ENCODE results near the gene TXLNA.
A peak's percentile ranks its signal among the peaks of the same experiment; 100 is the strongest.

The TXLNA gene

DNA sequence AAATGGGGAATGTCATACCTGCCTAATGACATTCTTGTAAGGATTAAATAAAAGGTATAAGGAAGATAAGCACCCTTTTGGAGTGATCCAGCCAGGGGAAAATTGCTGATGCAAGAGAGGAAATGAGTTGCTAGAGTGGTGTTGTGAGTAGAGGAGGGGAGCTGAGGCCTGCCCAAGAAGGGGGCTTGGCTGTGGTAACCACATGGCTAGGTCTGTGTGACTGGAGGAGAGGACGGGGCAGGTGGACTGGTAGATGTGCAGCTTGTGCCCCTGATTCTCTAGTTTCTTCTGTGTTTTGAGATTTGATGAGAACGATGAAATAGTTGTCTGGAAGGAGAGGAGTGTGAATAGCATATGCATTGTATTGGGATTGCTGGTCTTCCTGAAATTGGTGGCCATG, 6.6 kb downstream of the TXLNA start:
- DNase-seq: no peak

- no peak for DNase-seq
Observed at GRCh38 chr1:32186491-32186890, 7.0 kb downstream of the TXLNA start.

- no peak for DNase-seq
Observed at GRCh38 chr1:32187850-32188249, 8.4 kb downstream of the TXLNA start.

- DNase-seq: no peak
Observed at GRCh38 chr1:32192220-32192948, 12.9 kb downstream of the TXLNA start.

GRCh38 chr1:32194984-32195383, 15.5 kb downstream of the TXLNA start:
- DNase-seq: no peak

GRCh38 chr1:32195531-32195930, 16.1 kb downstream of the TXLNA start:
- no peak for DNase-seq

DNA sequence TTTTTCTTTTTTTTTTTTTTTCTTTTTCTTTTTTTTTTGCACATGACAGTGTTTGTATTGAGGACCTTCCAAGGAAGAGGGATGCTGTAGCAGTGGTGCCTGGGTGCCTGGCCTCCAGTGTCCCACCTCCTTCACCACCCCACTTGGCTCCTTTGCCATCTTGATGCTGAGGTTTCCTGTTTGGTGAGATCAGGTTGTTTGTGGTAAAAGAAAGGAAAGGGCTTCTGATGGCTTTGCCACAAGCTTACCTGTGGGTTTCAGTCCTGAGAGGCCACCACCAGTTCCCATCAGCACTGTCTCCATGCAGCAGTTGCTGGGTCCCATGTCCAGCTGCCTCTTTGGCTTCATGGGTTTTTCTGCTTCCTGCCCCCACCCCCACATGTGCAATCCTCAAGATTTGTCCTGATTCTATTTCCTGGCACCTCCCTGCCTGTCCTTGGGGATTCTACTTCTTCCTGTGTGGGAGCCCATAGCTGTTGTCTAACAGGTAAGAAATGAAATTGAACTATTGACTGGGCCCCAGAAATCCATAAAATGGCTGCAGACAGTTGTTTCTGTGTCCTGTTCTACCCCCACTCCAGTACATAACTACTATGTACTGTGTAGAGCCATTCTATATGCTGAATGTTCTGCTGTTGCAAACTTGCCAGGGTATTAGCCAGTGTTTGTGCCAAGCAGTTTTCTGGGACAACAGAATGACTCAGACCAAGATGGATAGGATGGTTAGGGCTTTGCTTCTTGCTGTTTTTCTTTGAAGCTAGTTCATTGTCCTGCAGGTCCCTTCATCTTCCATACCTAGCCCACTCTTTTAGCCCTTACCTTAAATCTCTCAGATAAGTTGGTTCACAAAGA, 16.7 kb downstream of the TXLNA start:
- no peak for DNase-seq

- no peak for DNase-seq
Observed at GRCh38 chr1:32197074-32197473, 17.6 kb downstream of the TXLNA start.

- DNase-seq: no peak
Observed at GRCh38 chr1:32197837-32198236, 18.4 kb downstream of the TXLNA start.

GRCh38 chr1:32198237-32199042, 19.0 kb downstream of the TXLNA start:
- DNase-seq: no peak

GRCh38 chr1:32199043-32199716, 19.7 kb downstream of the TXLNA start:
- DNase-seq: no peak

GRCh38 chr1:32199717-32200072, 20.2 kb downstream of the TXLNA start:
- DNase-seq: peak; percentile 3

GRCh38 chr1:32200226-32201010, 20.9 kb downstream of the TXLNA start, which contains the start of gene CCDC28B:
Gene CCDC28B, plus strand, starts transcription at chr1:32200595. Its CDS starts 1,341 bp downstream, at chr1:32201936.
- DNase-seq: peak; percentile 80

GRCh38 chr1:32201011-32201855, 21.8 kb downstream of the TXLNA start:
- peak; percentile 38 for DNase-seq

DNA sequence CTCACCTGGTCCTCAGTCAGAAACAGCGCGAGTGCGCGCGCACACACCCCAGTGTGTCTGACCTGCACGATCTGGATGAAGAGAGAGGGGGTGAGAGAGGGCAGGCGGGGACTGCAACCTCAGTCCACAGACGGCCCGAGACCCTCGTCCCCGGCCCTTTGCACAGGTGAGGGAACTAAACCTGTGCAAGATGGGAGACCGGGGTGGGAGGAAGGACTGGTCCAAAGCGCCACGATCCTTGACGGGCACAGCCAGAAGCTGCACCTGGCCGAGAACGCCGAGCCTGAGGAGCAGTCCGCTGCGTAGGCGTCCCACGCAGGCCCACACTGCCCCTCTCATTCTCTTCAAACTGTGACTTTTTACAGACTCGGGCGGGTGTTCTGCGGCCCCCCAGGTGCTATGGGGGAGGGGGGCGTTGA, 25.5 kb downstream of the TXLNA start:
- peak; percentile 43 for DNase-seq

DNA sequence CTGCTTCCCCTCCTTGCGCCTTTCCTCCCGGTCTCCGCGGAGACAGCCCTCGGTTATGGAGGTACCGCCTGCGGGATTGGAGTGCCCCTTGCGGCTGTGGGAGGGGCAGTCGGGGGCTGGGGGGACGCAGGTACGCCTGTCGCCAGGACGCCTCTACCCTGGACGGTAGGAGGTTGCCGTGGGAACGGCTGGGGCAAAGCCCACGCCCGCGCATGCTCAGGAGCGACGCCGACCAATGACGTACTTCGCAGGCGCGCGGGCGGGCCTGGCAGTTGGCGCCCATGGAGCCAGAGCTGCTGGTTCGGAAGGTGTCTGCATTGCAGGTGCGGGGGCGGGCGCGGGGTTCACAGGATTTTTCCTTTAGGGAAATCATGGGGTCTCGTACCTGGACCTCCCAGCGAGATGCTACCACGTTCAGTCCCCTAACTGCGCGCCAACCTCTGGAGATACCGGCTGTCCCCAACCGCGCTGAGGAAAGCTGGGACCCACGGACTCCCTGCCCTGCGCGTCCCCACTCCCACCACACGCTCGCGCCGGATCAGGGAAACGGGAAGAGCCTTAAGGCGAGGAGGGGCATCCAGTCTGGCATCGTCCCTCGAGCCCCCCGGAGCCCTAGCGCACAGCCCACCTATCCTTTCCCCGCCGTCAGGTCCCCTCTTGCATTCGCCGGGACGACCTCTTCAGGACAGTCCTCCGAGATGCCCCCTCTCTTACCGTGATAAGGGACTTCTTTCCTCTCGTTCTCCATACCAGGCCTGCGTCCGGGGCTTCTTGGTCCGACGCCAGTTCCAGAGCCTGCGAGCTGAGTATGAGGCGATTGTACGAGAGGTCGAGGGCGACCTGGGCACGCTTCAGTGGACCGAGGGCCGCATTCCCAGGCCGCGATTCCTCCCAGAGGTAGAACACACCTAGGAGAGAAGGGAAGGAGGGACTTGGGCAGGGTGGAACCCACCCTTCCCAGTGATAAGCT, 26.2 kb downstream of the TXLNA start, which contains the start of gene IQCC:
TSS of gene IQCC (plus strand) at position 271 of the 970 bp plus-strand sequence. CDS start at position 282, 11 bp downstream.
- DNase-seq: peak; percentile 96

DNA sequence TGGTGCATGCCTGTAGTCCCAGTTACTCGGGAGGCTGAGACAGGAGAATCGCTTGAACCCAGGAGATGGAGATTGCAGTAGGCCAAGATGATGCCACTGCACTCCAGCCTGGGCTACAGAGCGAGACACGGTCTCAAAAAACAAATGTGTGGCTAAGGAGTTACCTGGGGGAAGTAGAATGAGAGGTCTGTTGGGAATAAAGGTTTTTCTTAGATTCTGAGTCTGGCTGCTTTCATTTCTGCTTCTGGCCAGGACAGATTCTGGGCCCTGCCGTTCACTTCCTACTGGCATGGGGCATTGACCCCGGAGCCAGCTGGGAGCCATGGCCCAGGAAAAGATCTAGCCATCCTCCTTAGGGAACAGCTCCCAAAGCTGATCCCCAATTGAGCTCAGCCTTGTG, 29.0 kb downstream of the TXLNA start:
- no peak for DNase-seq

DNA sequence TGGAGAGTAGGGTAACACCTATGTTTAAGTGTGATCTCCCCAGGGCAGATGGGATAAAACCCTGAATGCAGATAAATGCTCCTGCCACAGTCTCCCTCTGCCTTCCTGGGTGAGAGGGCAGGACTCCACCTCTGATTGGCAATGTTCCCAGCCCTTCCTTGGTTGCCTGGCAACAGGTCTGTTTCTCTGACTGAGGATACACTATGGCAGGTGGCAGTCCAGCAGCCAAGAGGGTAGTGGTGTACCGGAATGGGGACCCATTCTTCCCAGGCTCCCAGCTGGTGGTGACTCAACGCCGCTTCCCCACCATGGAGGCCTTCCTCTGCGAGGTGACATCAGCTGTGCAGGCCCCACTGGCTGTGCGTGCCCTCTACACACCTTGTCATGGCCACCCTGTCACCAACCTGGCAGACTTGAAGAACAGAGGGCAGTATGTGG, 29.4 kb downstream of the TXLNA start, which contains the start of gene DCDC2B:
TSS of gene DCDC2B (plus strand) at position 199 of the 438 bp plus-strand sequence. CDS start at position 204, 5 bp downstream.
- DNase-seq: peak; percentile 85

Measured in COR-L47 (cell line).